Endothelial cell of hepatic sinusoid (primary cell): ENCODE measurements around the gene VWC2.

Experiments used
- in situ Hi-C: cut with HindIII; loops from 2 replicates; pipeline ENCODE4 v1.10.0; 2017; ENCODE audit warnings: low sequenced_read_pairs

VWC2 gene

DNA sequence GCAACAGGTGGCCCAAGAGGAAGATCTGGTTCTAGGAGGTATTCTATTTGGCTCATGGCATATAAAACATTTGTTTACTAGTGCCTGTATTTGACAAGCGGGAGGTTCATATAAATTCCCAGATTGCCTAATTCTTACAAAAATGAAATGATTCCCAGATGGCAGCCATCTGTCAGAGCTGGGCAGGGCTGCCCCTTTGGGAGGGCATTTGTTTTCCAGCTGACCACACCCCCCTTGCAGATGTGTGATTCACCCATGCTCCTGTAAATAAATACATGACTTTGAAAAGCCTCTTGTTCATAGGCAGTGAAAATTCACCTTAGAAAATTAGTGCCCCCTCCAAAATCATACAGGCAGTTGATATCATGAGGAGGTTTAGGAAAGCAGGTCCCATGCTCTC is 8.6 kb downstream of the VWC2 start:
- in situ Hi-C loops, result no loop called here

- in situ Hi-C loops, result no loop called here
These were observed 10.0 kb downstream of the VWC2 start for GRCh38 chr7:49783446-49783845.

- in situ Hi-C loops, result no loop called here
These were observed 14.5 kb downstream of the VWC2 start for GRCh38 chr7:49787980-49788379.

GRCh38 chr7:49788455-49789059 is 15.1 kb downstream of the VWC2 start:
- in situ Hi-C loops, result no loop called here

DNA sequence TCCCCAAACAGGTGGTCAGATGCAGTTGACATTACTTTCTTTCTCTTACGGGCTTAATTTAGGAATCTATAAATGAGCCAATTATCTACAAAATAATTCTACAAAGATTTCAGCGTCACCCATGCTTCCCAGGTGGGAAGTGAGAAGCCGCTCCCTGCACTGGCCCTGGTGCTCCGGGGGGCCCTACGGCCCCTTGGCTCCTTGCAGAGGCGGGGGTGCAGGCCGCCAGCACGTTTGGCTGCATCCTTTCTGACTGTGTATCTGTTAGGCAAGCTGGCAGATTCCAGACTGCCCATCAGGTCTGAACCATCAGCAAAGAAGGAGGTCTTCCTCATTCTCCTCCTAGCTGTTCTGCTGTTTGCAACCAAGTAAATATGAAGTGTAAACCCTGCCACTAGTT is 16.3 kb downstream of the VWC2 start:
- in situ Hi-C loops, result no loop called here

GRCh38 chr7:49790209-49790608 is 16.8 kb downstream of the VWC2 start:
- in situ Hi-C loops, result no loop called here

GRCh38 chr7:49791088-49791741 is 17.8 kb downstream of the VWC2 start:
- in situ Hi-C loops, result no loop called here

DNA sequence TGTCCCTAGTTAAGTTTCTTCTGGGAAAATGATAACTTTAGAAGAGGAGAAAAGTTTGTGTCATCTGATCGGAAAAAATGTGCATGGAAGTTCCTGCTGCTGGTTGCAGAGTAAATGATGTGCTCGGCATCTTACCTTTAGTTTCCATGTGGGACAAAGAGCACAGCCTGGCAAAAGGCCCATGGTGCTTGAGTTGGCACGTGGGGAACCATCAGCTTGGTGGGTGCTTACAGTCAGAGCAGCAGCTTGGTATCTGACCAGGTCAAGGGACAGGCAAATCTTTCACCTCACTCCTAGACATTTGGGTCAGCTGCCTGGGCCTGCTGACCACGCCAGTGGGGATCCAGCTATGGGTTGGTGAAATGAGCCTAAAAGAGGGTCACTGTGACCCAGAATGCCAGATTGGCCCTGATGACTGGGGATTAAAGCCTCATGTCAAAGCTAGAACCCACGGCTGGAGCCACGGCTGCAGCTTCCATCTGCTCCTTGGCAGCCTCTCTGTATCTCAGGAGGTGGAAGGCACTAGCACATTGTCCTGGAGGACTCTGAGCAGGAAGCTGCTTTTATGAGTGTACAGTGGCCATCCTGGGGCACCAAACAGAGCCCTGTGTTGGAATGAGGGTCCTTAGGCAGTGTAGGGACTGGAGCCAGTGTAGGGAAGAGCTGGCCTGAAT is 24.7 kb downstream of the VWC2 start:
- in situ Hi-C loops, result no loop called here

DNA sequence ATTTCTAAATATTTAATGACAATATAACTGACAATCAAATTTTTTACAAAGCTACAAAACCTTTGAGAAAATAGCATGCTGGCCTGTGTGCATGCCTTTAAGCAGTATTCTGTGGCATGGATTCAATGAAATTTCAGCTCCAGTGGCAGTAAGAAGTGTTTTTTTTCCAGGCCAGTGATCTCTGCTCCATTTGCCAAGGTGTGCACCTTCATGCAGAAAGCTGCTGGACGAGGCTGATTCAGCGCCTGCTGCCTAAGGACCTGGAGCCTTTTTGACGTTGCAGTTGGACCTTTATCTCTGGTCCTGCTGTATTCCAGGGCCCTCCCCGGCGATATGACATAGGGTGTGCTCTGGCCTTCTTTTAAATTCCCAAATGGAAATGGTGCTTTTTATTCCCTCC is 26.6 kb downstream of the VWC2 start:
- in situ Hi-C loops, result no loop called here

- in situ Hi-C loops, result no loop called here
These were observed 29.2 kb downstream of the VWC2 start for GRCh38 chr7:49802600-49802999.

GRCh38 chr7:49803812-49804211 is 30.4 kb downstream of the VWC2 start:
- in situ Hi-C loops, result no loop called here

- in situ Hi-C loops, result no loop called here
These were observed 32.1 kb downstream of the VWC2 start for GRCh38 chr7:49805371-49806007.

DNA sequence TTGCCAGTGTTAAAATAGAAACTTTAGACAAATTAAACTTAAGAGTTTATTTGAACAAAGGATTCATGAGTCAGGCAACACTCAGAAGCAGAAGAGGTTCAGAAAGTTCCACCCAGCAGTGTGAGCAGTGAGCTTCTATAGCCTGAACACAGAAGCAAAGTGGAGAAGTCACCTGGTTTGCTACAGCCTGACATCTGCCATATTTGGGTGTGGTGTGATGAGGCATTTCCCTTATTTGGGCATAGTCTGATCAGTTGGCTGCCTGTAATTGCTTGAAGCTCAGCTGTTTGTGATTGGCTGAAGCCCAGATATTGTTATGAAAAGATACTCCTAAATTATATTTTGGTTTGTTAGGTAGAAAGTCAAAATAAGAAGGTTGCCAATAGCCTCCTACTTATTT is 39.1 kb downstream of the VWC2 start:
- in situ Hi-C loops, result no loop called here

- in situ Hi-C loops, result no loop called here
These were observed 43.8 kb downstream of the VWC2 start for GRCh38 chr7:49817279-49817678.

DNA sequence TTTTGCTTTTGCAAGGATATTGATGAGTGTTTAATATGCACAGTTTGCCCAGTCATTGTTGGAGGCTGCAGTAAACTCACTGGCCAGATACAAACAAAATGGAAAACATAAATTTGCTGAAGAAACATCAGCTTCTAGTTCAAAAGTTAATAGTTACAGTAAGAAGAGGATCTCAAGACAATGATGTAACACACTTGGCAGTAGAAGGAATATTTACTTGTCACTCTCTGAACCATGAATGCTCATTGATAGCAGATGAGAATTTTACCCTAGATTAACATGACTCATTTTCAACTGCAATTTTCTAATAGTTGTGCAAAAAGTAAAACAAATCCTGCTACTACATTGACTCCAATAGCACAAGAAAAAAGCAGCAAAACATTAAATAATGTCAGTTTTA is 47.7 kb downstream of the VWC2 start:
- in situ Hi-C loops, result no loop called here

- in situ Hi-C loops, result no loop called here
These were observed 49.4 kb downstream of the VWC2 start for GRCh38 chr7:49822856-49823255.

- in situ Hi-C loops, result no loop called here
These were observed 50.1 kb downstream of the VWC2 start for GRCh38 chr7:49823566-49823965.

- in situ Hi-C loops, result no loop called here
These were observed 66.6 kb downstream of the VWC2 start for GRCh38 chr7:49839863-49840645.

- in situ Hi-C loops, result no loop called here
These were observed 67.4 kb downstream of the VWC2 start for GRCh38 chr7:49840751-49841405.

DNA sequence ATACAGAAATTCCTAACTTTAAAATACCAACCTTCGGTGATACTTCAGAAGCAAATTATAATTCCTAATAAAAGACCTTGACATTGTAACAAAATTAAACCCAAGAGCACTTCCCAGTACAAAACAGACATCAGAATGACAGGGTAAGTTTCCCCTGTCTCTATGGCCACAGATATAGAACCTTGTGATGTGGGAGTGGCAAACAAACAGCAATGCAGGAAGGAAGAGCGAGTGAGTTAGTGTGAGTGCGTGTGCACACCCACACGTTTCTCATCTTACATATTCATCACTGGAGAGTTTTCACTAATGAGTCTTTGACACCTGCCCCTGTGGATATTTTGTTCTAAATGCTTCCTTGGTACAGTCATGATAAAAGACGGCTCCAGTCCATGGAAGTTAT is 72.2 kb downstream of the VWC2 start:
- in situ Hi-C loops, result no loop called here
